GM18498 (cell line): ENCODE data around the gene MTHFD1L.
"Not testable (repeated sequence)": the region's sequence is repeated elsewhere in the genome, so short reads cannot be mapped to it uniquely, and the experiment has no call there.

Experiments
- ATAC-seq: cut with Tn5 transposase; IDR thresholded peaks from one replicate; pipeline ENCODE4 v1.9.1; 2021; ENCODE audit warnings: mild to moderate bottlenecking, moderate library complexity; ENCODE audit not compliant: unreplicated experiment

Gene MTHFD1L

DNA sequence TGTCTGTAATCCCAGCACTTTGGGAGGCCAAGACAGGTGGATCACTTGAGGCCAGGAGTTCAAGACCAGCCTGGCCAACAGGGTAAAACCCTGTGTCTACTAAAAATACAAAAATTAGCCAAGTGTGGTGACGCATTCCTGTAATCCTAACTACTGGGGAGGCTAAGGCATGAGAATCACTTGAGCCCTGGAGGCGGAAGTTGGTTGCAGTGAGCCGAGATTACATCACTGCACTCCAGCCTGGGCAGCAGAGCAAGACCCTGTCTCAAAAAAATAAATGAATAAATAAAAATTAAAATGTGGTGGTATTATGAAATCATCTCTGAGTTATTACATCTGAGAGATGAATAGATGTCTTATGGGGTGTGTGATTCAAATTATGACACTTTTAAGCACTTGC, 247.4 kb downstream of the MTHFD1L start:
- ATAC-seq = not testable (repeated sequence)

DNA sequence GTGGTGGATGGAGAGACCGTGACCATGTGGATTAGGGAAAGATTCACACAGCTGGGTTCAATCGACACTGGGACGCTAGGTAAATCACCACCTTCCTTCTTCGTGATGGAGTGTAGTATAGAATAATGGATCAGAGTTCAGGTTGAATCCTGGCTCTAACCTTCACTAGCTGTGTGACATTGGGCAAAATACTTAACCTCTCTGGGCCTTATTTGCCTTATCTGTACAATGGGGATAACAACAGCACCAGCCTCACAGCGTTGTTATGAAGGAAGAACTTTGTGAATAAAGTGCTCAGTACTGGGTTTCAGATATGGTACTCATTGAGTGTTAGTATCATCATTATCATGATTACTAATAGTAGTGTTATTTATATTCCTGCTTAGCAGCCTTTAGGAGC, 248.1 kb downstream of the MTHFD1L start:
- ATAC-seq = no peak

DNA sequence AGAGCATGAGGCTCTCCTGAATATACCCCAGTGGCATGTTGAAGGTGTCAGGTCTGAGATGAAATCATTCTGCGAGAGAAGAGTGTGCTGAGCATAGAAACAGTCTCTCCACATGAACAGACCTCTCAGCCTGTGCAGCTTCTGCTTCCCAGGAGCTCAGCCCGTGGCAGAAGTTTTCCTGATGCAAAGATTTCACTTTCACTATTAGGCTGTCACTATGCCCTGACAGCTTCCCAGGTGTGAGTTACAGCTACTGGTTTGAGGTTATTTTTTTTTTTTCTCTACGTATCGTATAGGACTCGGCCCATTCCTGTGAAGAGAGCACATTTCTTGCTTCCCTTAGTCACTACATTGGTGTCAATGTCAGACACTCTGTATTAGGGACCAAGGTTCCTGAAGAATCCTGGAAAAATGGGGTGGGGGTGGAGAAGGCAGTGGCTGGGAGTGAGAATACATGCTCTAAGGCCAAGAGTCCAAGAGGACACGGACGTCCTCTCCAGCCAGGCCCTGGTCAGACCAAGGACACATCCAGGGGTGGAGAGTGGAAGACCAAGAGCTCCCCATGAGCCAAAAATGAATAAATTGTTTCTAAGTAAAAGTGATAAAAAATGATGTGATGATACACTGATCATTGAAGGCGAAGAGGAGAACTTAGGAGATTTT, 253.1 kb downstream of the MTHFD1L start:
- ATAC-seq = no peak

DNA sequence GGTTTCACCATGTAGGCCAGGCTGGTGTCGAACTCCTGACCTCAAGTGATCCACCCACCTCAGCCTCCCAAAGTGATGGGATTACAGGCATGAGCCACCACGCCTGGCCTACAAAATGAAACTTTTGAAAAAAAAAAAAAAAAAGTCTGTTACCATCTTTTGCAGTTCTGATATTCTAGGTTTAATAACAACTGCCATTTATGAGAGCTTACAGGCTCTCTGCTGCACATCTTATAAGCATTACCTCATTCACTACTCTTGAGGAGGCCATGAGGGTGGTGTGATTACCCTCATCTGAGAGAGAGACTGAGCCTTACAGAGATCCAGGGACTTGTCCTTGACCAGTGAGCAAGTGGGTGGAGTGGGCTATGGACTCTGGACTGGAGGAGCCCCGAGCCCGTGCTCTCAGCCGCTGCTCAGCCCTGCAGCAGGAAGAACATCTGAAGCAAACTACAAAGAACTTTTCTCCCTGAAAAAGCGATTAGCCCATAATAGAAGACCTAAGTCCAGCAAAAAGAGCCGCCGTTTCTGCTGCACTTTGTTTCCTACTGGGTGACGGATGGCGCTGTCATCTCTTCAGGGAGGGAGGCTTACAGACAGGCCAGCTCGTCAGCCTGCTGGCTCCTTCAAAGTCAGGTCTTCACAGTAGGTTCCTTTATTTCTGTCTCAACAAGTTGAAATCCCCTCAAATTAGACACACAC, 254.5 kb downstream of the MTHFD1L start:
- ATAC-seq = no peak

DNA sequence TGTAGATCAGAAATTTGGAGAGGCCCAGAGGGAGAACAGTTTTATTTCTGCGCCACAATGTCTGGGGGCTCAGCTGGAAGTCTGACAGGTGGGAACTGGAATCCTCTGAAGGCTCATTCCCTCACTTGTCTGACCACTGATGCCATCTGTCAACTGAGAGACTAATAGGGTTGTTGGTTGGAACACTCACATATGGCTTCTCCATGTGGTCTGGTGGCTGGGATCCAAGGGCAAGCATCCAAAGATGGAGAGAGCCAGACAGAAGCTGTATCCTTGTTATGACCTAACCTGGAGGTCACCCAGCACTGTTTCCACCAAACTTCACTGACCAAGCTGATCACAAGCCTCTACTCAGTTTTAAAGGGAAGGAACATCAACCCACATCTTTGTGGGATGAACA, 256.4 kb downstream of the MTHFD1L start:
- no peak for ATAC-seq

DNA sequence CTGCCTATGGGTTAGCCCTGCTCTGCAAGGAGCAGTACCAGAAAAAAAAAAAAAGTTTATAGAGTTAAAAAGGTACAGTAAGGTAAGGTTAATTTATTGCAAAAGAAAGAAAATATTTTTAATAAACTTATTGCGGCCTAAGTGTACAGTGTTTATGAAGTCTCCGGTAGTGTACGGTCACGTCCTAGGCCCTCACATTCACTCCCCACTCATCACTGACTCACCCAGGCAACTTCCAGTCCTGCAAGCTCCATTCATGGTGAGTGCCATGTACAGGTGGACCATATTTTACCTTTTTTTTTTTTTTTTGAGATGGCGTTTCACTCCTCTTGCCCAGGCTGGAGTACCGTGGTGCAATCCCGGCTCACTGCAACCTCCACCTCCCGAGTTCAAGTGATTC, 258.1 kb downstream of the MTHFD1L start:
- not testable (repeated sequence) for ATAC-seq

DNA sequence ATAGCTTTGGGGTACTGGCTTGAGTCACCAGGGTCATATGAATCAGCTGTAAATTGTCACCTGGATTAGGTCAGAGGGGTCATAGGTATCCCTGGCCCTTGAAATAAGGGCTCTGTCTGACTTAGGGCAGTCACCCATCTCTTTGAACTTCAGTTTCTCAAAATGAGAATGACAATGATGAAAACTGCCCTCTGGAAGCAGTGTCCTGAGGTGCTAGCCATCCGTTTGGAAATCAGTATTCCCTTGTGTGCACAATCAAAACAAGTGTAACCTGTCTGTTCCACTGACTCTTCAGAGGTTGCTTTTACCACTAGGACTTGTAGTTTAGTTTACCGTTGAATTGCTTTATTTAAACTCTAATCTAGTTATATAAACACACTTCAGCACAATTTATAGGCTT, 259.7 kb downstream of the MTHFD1L start:
- ATAC-seq = not testable (repeated sequence)

DNA sequence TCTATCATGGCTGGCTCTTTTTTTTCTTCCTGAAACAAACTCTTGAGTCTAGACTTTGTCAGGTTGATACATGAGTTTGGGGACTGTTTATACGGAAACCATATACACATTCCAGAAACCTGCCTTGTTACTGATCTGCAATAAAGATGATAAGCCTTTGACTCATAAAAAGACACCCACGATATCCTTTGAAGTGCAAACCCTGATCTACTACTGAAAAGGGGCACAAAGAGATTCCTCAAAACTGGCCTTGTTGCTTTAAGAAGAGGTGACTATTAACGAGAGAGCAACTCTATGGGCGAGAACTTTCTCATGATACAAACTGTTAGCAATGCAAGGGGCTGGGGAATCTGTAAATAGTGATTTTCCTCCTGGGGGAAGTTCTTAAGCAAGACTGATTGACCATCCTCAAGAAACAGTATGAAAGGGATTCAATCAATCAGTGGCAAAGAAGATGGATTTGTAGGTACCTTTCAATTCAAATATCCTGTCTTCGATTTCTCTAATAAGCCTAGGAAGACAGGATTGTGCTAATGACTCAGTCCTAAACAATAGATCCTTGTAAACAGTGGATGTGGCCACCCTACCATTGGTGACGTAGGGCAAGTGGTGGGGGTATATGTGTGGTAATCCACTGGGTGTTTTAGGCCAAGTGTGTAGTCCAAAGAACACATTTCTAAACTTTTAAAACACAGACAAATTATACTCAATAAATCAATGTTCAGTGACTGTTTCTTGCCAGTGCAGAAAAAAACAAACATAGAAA, 260.3 kb downstream of the MTHFD1L start:
- not testable (repeated sequence) for ATAC-seq

DNA sequence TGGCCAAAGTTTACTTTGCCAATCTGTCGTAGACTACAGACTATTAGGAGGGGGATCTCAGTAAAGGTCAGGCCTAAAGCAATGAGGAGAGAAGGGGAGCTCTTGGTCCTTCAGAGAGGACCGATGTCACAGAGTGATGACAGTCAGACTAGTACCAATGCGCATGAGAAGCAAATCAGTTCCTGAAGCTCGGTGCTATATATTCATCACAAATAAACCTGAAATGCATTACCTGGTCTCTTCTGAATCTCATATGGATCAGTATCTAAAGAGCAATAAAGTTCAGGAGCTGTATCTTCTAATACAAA, 260.9 kb downstream of the MTHFD1L start:
- ATAC-seq = not testable (repeated sequence)

DNA sequence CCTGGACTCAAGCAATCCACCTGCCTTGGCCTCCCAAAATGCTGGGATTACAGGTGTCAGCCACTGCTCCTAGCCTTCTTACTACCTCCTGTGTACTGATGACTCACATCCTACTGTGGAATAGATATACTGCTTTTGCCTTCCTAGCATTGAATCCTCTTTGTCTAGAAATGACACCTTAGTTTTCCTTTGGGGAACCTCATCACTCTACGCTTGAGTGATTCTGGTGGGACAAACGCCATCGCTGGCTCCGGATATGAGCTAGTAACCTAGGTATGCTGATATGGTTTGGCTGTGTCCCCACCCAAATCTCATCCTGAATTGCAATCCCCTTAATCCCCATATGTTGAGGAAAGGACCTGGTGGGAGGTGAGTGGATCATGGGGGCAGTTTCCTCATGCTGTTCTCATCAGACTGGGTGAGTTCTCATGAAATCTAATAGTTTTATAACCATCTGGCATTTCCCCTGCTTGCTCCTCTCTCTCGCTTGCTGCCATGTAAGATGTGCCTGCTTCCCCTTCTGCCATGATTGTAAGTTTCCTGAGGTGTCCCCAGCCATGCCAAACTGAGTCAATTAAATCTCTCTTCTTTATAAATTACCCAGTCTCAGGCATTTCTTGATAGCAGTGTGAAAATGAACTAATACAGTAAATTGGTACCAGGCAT, 261.8 kb downstream of the MTHFD1L start:
- not testable (repeated sequence) for ATAC-seq

DNA sequence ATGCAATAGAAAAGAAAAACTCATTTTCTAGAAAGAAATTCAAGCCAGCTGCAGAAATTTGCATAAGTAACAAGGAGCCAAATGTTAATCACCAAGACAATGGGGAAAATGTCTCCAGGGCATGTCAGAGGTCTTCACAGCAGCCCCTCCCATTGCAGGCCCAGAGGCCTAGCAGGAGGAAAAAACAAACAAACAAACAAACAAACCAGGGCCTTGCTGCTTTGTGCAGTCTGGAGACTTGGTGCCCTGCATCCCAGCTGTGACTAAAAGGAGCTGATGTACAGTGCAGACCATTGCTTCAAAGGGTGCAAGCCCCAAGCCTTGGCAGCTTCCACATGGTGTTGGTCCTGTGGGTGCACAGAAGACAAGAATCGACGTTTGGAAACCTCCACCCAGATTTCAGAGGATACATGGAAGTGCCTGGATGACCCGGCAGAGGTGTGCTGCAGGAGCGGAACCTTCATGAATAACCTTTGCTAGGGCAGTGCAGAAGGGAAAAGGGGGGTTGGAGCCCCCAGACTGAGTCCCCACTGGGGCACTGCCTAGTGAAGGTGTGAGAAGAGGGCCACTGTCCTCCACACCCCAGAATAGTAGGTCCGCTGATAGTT, 263.4 kb downstream of the MTHFD1L start:
- no peak for ATAC-seq

DNA sequence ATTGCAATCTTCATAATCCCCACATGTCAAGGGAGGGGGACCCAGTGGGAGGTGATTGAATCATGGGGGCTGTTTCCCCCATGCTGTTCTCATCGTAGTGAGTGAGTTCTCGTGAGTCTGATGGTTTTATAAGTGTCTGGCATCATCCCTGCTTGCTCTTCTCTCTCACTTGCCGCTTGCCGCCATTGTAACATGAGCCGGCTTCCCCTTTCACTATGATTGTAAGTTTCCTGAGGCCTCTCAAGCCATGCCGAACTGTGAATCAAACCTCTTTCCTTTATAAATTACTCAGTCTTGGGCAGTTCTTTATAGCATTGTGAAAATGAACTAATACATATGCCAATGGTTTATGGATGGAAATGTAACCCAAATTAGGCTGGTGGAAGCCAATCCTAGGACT, 264.8 kb downstream of the MTHFD1L start:
- no peak for ATAC-seq

DNA sequence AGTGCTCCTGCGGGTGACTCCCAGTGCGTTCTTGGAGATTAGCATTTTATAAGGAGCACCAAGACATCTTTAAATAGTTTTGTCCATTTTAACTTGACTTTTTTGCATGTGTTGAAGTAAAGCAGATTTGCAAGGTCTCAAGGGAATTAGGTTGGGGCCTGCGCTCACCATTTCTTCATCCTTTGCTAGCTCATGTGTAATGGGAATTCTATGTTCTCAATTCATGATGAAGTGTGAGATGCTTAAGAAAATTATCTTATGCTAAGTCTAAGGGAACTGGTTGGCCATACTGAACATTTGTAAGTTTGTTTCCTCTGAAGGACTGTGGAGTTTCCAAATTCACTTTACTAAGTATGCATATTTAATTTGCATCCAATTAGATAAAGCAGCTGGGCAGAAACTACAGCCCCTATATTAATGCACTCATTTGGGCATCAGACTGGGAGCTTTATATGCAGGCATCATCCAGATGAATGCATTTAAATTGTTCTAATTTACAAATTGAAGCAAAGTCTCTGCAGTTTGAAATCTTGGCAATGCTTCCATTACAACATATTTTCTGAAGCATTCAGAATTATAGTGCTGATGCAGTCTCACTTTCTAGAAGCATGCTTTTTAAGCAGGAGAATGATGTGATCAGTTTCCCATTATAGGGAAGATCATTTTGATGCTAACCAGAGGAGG, 266.0 kb downstream of the MTHFD1L start:
- ATAC-seq = no peak

DNA sequence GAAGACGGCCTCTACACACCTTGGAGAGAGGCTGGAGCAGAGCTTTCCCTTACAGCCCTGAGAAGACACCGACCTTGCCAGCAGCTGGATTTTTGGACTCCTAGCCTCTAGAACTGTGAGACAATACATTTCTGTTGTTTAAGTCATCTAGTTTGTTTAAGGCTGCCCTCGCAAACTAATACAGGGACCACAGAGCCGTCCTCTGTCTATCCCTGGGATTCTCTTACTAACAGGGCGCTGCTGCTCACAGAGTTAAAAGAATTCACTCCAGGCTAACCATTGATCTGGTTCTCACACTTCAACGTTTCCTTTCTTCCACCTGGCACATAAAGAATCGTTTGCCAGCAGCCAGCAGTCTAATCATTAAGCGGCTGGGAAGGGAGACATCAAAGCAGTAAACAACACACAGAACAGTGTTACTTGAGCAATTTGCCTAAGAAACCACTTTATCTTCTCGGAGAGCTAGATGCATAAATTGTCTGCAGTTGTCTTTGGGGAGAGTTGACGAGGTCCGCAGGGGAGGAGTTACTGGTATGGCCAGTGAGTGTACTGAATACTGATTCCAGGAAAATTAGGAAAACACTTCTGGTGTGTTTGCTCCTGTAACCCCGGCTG, 270.7 kb downstream of the MTHFD1L start:
- no peak for ATAC-seq

DNA sequence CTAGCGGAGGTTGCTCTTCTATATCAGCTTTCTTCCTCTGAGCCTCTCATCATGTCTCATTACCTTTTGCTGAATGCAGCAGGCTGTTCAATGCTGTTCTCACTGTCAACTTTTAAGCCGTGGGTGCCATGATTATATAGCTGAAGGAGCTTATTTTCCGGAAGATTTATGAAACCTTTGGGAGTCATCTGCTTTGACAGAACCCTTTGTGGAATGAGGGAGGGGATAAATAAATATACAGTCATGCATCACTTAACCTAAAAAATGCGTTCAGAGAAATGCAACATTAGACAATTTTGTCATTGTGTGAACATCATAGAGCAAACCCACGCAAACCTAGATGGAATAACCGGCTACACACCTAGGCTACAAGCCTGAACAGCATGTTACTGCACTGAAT, 272.0 kb downstream of the MTHFD1L start:
- ATAC-seq = no peak

DNA sequence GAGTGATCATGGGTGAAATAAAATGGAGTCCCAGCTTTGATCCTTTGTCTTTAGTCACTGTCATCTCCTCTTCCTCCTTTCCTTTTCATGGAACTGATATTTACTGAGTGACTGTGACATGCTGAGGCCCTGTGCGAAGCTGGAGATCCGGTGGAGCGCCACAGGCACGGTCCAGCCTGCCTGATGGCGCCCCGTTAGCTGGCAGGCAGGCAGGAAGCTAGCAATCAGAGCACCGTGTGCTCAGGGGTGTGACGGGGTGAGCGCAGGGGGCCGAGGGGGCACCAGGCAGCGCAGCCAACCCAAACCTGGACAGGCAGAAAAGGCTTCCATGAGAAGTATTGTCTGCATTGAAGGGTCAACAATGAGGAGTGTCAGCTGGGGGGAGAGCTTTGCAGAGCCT, 274.0 kb downstream of the MTHFD1L start:
- ATAC-seq = no peak

DNA sequence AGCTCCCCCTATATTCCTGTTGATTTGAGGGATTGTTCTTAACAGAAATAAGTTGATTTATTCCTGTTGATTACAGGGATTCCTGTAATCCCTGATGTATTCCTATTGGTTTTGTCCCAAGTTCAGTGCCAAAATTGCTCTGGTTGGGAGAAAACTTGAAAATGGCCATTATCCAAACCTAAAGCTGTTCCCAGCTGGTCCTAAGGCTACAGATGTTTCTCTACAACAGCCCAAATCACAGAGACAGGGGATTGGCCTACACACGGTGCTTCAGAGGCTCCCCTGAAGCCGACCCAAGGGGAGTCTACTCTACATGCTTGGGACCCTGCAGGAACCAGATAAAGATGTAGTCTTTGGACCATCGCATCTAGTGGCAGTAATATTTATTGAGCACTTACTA, 275.3 kb downstream of the MTHFD1L start:
- no peak for ATAC-seq

DNA sequence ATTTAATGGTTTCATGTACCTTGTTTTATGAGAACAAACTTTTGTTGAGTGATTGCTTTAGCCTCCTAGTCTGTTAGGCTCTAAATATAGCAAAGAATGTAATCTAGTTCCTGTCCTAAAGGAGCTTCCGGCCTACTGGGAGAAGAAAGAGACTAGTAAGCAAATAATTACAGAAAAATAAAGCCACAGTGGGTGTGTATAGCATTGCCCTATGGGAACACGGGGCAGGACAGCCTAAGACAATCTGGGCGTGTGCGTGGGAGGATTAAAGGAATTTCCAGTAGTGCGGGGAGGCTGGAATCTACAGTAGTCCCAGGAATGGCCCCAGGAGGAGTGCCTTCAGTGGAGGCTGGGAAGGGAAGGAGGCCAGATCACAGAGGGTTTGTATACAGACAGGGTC, 276.2 kb downstream of the MTHFD1L start:
- ATAC-seq = no peak

DNA sequence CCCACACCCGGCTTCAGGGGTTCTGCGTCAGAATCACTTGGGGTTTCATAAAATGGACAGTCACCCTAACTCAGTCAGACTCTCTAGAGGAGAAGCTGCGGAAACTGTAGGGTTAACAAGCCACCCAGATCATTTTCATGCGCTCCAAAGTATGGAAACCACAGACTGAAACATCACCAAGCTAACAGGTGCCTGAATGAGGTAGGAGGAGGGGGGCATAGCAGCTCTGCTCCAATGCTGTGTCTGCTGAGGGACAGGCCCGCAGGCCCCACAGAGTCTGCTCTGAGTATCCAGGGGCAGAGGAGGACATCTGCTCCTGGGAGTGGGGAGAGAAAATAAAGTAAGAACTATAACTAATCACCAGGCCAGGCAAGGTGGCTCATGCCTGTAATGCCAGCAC, 277.2 kb downstream of the MTHFD1L start:
- ATAC-seq = no peak

DNA sequence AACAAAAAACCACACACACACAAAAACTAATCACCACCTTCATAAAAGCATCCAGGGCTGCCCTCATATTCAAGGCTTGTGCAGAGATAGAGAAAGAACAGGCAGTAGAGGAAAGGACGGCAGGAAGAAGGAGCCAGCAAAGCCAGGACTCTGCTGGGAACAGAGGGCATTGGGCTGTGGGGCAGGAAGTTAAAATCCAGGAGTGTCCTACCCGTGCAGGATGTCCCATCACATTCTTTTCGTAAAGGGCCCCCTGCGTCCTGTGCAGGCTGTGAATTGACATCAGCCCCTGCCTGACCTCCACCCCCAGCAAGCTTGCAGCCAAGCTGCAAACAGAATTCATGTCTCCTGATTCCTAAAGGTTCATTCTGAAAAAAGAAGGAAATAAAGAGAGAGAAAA, 277.8 kb downstream of the MTHFD1L start:
- ATAC-seq = no peak
